Mucosa of descending colon (tissue), 3 donors: ENCODE data around the gene NRG2. TPM values are rescaled to one million over a fixed set of nuclear protein-coding genes. Genes with fewer than 3 reads are reported as not detected.

Source experiments
- ATAC-seq: fragments of 200-7000 bp; cut with Tn5 transposase; one replicate; pipeline ENCODE4 v1.9.1; 2020; ENCODE audit warnings: mild to moderate bottlenecking, moderate library complexity
- DNase-seq, 3 donors: peaks; one replicate each; pipeline ENCODE4 v3.0.0-alpha.2; 2020
- H3K36me3 ChIP-seq: fragments of 200-600 bp; one replicate; pipeline ENCODE4 v1.8.0; 2021; ENCODE audit warnings: low read depth, mild to moderate bottlenecking
- H3K4me1 ChIP-seq: fragments of 200-600 bp; one replicate; pipeline ENCODE4 v1.8.0; 2021; ENCODE audit warnings: low read depth, mild to moderate bottlenecking
- H3K4me3 ChIP-seq: fragments of 200-600 bp; one replicate; pipeline ENCODE4 v1.8.0; 2021; ENCODE audit warnings: mild to moderate bottlenecking
- H3K9me3 ChIP-seq: fragments of 200-600 bp; one replicate; pipeline ENCODE4 v1.8.0; 2021; ENCODE audit warnings: mild to moderate bottlenecking
- CTCF ChIP-seq: fragments of 200-600 bp; IDR thresholded peaks from one replicate; pipeline ENCODE4 v1.8.0; 2022; ENCODE audit warnings: antibody characterized with exemption, mild to moderate bottlenecking
- intact Hi-C, 2 donors: fragments of 100-400 bp; cut with DNase I in 1 of 2; cut with micrococcal nuclease in 1 of 2; formaldehyde crosslinking; loops; one replicate each; pipeline versions ENCODE4 v1.11.0 to v1.11.1; 2022; cut with DNase I, micrococcal nuclease
- total RNA-seq, 3 donors: library from RNA; stranded (reverse); fragmentation: NEBNext Ultra II Directional in 2 of 3; extraction: Animal tissue kit (Norgen Biotek cat#: 25700) in 2 of 3; gene quantifications; one replicate each; pipeline versions ENCODE4 v1.2.1 to v1.2.4, GENCODE V29; 2021 to 2023
- donor health status: DM: no; HTN: no; CAD: no; lungs with moderate emphysema.
- donor health status: DM: no; HTN: no; CAD: no.
- donor health status: DM: no; HTN: yes; CAD: no.

The NRG2 gene
- total RNA-seq, 3 donors from 2014 or later: 0.52 to 7.3 (median 0.89) TPM

GRCh38 chr5:139797856-139798510 lies 245.1 kb downstream of the NRG2 start:
- no peaks in the 10 kb centered on the region for H3K9me3 ChIP-seq
- H3K4me3 ChIP-seq: no peak overlapping the region
- no peaks in the 10 kb centered on the region for H3K36me3 ChIP-seq
- H3K4me1 ChIP-seq: peaks cover 5% of the 10 kb centered on the region
- intact Hi-C loops: no loop called here
- TF ChIP-seq CTCF: no peak
- ATAC-seq (no peak), DNase-seq (peak in 1 of 3 donors; percentile 28)

- Histone ChIP-seq H3K9me3 (no peaks in the 10 kb centered on the region), H3K4me3 (no peak overlapping the region), H3K36me3 (no peaks in the 10 kb centered on the region), H3K4me1 (peaks cover 5% of the 10 kb centered on the region)
- DNase-seq: peak in 1 of 3 donors; percentile 3
- intact Hi-C loops: no loop called here
- no peak for TF ChIP-seq CTCF
- ATAC-seq: no peak
Measured at GRCh38 chr5:139797335-139797734, 245.8 kb downstream of the NRG2 start.

Other genes with a start within 250 kb of the NRG2 start
- gene PSD2, start 247.5 kb downstream of the NRG2 start, total RNA-seq: under 1 TPM in 2 of 3 donors, not detected in 1; 0.07 to 0.25 TPM
- gene PURA, start 70.8 kb upstream of the NRG2 start, total RNA-seq: 10 to 100 TPM; 17.3 to 49.4 (median 18.4) TPM
- 10 to 100 TPM in 1 of 3 donors, 1 to 10 TPM in 2; 8.1 to 25.1 (median 9.8) TPM for gene IGIP, start 82.6 kb upstream of the NRG2 start, total RNA-seq
- gene CYSTM1, start 131.9 kb upstream of the NRG2 start, total RNA-seq: 100 to 1,000 TPM in 2 of 3 donors, 10 to 100 TPM in 1; 76.3 to 175 (median 136) TPM